ENCODE results near the gene BCL2L13. TPM values are rescaled to one million over a fixed set of nuclear protein-coding genes. Genes with fewer than 3 reads are reported as not detected.

BCL2L13 gene
- total RNA-seq, 1 experiment from 2014 or later: 26.0 TPM

DNA sequence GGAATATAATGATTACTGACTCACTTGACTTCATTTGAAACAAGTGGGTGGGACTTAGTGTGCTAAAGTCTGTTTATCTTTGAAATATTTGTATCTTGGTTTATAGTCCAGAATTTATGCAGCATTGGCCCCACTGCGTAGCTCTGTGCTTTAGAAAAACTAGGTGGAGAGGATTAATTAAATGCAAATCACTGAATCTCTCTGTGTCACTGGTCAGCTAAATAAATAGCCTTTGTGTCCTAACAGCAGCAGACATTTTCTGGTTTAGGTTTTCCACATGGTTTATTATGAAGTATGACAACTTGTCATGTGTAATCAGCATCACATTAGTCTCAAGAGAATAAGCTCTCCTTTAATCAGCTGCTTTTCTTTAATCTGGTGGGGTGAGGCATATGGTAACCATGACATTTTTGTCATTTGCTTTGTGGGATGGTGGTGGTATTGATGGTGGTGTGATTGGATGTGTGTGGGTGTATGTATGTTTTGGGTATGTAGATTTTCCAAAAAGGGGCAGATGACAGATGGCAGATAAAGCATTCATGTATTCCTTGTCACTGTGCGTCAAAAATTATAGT lies 33.9 kb downstream of the BCL2L13 start:
- H2AFZ ChIP-seq (ENCODE audit: low read length): no peak overlapping the region
- no peak overlapping the region for H3K4me3 Mint-ChIP-seq

More for the DNA sequence above, 33.9 kb downstream of the BCL2L13 start:
- Histone ChIP-seq H3K79me2 (ENCODE audit: insufficient read depth, low read length) (no peaks in the 10 kb centered on the region), H2BK12ac (ENCODE audit: insufficient read length, low read depth, low read length) (no peak overlapping the region), H3K27ac (ENCODE audit: insufficient read length, low read depth, low read length) (no peak overlapping the region), H3K79me1 (ENCODE audit: insufficient read depth, low read depth, low read length, poor library complexity, severe bottlenecking) (no peaks in the 10 kb centered on the region), H3K4me2 (ENCODE audit: insufficient read depth, insufficient read length, low read length) (no peak overlapping the region), H3K14ac (ENCODE audit: insufficient read depth, low read length) (no peak overlapping the region), H3K23ac (ENCODE audit: insufficient read length, low read depth, low read length) (no peak overlapping the region), H2BK5ac (ENCODE audit: insufficient read length, low read length) (no peak overlapping the region), H2BK15ac (ENCODE audit: low read depth, low read length) (no peak overlapping the region), H4K20me1 (ENCODE audit: control insufficient read depth, insufficient read depth, insufficient read length) (no peaks in the 10 kb centered on the region), H3K4ac (ENCODE audit: low read depth, low read length) (no peak overlapping the region), H3K18ac (ENCODE audit: insufficient read length, low read depth, low read length) (no peak overlapping the region), H3T11ph (ENCODE audit: low read length) (no peak overlapping the region), H4K91ac (ENCODE audit: insufficient read length, low read depth, low read length) (no peak overlapping the region), H3K23me2 (ENCODE audit: insufficient read length, low read depth, low read length, poor library complexity, severe bottlenecking) (no peaks in the 10 kb centered on the region), H3K9ac (ENCODE audit: extremely low read depth, insufficient read length, low read length) (no peak overlapping the region), H4K5ac (ENCODE audit: insufficient read length, low read depth, low read length) (no peak overlapping the region), H3K56ac (ENCODE audit: insufficient read length, low read depth, low read length) (no peak overlapping the region), H2BK120ac (ENCODE audit: low read depth, low read length, poor library complexity, severe bottlenecking) (no peak overlapping the region), H2BK20ac (ENCODE audit: low read depth, low read length, poor library complexity, severe bottlenecking) (no peak overlapping the region), H3K4me1 (ENCODE audit: insufficient read depth, low read length) (no peaks in the 10 kb centered on the region), H3K27me3 (ENCODE audit: insufficient read depth, low read length) (no peaks in the 10 kb centered on the region), H4K8ac (replicated peaks; ENCODE audit: insufficient read length, low read depth, low read length) (no peak overlapping the region), H3K9me3 (ENCODE audit: control insufficient read depth, low read depth, low read length) (no peaks in the 10 kb centered on the region), H2AK5ac (ENCODE audit: insufficient read length, low read length) (no peak overlapping the region)
- Mint-ChIP-seq H3K9me3 (no peaks in the 10 kb centered on the region), H3K27me3 (ENCODE audit: low read depth) (no peaks in the 10 kb centered on the region; the same call in 1 of the 2 replicates), H3K27ac (no peak overlapping the region), H3K36me3 (ENCODE audit: insufficient read depth in 1 of 3, low read depth in 3 of 3) (peaks cover 0 to 11% (median 8%) of the 10 kb centered on the region in 3 experiments; a peak in 4 of 7 replicates), H3K4me1 (no peaks in the 10 kb centered on the region)
- TF ChIP-seq, protein P1, sequence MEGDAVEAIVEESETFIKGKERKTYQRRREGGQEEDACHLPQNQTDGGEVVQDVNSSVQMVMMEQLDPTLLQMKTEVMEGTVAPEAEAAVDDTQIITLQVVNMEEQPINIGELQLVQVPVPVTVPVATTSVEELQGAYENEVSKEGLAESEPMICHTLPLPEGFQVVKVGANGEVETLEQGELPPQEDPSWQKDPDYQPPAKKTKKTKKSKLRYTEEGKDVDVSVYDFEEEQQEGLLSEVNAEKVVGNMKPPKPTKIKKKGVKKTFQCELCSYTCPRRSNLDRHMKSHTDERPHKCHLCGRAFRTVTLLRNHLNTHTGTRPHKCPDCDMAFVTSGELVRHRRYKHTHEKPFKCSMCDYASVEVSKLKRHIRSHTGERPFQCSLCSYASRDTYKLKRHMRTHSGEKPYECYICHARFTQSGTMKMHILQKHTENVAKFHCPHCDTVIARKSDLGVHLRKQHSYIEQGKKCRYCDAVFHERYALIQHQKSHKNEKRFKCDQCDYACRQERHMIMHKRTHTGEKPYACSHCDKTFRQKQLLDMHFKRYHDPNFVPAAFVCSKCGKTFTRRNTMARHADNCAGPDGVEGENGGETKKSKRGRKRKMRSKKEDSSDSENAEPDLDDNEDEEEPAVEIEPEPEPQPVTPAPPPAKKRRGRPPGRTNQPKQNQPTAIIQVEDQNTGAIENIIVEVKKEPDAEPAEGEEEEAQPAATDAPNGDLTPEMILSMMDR (conservative IDR thresholded peaks at IDR 0.05): no peak
- no peak for DNase-seq
- no CpG with 5 or more reads among the region's 2 CpGs for WGBS (ENCODE audit: extremely low coverage, insufficient read length, low lambda C conversion rate)
